Measurements from ENCODE around the gene GABRQ.

GABRQ gene

DNA sequence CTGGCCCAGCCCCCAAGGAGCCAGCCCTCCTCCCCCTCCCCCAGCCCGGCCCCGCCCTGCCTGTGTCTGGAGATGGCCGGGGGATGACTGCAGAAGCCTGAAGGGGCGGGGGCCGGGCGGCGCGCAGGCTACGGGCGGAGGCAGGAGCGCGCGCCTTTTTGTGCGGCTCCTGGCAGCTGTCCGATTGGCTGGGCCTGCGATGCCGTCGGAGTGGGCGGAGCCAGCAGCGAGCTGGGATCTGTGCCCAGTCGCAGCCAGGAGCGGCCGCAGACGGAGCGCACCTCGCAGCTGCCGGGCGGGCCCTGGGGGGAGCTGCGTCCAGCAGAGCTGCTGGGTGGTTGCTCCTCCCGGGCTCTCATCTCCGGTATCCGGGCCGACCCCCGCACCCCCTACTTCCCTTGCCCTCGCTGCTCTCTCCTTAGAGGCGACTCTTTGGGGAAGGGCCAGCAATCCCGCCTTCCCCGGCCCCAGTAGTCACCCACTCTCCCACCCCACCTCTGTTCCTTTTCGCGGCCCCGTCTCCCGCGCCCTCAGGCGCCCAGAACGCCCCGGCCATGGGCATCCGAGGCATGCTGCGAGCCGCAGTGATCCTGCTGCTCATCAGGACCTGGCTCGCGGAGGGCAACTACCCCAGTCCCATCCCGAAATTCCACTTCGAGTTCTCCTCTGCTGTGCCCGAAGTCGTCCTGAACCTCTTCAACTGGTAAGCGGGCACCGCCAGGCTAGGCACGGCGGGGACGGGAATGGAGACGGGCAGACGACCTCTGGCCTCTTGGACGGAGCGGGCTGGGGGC lies at the start of gene GABRQ:
Gene GABRQ, plus strand, starts transcription at position 247 of the 794 bp plus-strand sequence. Its CDS starts 308 bp downstream, at position 555.
- DNase-seq, result peak; percentile 65

DNA sequence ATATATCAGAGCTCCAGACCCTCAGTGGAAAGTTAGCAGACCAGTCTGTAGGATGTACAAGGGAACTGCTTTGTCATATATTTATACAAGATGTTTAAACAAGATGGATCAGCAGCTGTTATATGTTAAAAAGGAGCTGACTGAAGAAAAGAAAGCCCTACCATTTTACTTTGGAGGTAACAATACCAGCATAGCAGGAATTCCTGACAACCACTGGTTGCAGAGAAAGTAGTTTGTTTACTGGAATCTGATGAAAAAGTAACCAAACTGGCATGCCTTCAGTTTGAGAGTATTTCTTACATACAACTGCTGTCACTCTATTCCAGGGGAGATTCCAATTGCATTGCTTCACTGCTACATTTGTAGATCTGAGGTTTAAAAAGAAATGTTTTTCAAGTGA lies 49.5 kb upstream of the GABRQ start:
- no peak for DNase-seq

DNA sequence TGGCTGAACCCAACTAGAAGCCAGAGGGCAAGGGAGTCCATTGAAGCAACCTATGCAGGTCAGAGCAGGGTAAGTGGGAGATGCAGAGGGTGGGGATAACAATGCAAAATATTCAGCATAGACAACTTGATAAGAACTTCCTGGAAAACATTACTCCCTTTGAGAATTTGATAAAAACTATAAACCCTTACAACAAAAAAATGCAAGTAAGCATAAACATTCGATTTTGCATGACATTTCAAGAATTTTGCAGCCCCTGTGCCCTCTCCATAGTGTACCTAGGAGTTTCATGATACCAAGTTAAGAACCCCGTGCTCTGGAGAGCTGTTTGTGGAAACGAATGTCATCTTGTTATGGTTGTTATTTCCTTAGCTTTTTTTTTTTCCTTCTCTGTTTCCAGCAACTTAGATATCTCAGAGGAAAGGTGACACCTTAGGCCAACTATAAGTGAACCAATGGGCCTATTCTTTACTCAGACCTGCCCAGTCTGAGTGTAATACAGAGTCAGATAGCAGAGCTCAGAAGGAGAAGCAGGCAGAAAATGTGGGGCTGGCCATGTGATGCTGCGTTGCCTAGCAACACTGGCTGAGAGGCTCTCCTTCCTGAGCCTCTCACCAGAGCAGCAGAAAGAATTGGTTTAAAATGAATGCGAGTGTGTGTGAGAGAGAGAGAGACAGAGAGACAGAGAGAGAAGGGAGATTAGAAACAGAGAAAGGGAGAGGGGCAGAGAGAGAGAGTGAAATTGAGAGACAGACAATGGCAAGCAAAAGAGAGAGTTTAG lies 36.7 kb upstream of the GABRQ start:
- DNase-seq, result no peak

DNA sequence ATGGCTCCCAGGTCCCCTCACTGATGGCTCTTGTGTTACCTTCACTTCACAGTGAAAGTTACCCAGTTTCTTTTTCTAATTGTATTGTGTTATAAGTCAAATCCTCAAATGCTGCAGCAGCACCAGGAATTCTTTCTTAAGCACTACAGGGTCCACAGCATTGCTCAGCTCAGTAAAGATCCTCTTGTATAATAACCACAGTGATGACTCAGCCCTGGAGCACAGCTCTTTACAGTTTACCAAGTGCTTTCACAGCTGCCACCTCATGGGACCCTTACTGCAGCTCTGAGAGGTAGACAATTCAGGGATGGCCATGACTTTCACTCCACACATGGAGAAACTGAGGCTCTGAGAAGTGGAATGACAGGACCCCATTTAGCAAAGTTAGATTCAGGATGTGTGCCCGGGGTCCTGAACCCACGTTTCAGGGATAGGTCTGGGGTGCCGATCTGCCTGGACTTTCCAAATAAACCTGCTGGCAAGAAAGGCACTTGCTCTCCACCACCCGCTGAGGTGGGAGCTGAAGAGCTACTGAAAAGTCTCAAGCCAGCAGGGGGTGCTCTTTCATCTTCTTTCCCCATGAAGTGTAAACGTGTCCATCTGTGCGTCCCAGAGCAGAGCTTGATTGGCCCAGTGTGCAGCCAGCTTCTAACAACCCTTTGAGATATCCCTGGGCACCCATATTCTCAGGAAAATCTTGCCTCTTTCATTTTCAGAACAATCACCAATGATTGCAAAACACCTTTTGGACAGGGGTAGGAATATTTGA lies 35.7 kb upstream of the GABRQ start:
- DNase-seq, result no peak

DNA sequence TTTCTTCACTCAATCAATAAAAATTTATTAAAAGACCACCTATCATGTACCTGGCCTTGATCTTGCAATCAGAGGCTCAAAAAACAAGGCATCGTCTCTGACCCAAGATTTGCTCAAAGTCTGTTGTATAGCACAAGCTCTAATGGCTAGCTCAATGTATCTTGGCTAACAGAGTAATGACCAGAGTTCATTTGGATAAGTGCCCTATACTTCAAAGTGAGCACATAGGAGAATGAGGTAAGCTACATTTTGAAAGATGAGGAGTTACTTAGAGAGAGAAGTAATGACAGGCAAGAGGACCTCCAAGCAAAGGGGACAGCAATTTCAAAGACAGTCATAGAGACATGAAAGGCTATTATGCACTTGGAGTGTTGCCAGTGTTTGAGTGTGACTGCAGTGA lies 22.9 kb upstream of the GABRQ start:
- DNase-seq, result no peak

DNA sequence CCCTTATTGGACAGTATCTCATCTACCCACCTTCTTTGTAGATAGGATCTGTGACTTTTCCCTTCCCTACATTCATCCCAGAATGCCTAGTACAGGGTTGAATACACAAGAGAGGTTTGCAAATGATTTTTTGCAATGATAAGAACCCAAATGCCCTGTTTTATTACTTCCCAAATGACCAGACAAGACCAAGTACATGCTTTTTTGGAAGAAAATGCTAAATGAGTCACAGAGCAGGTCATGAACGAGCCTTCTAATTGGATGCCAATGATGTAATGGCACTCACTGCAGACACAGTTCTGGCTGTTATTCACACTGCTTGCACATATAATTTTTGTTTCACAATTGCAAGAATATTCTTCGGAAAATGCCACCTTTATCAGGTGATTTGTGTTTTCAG lies 17.8 kb upstream of the GABRQ start:
- DNase-seq, result no peak

DNA sequence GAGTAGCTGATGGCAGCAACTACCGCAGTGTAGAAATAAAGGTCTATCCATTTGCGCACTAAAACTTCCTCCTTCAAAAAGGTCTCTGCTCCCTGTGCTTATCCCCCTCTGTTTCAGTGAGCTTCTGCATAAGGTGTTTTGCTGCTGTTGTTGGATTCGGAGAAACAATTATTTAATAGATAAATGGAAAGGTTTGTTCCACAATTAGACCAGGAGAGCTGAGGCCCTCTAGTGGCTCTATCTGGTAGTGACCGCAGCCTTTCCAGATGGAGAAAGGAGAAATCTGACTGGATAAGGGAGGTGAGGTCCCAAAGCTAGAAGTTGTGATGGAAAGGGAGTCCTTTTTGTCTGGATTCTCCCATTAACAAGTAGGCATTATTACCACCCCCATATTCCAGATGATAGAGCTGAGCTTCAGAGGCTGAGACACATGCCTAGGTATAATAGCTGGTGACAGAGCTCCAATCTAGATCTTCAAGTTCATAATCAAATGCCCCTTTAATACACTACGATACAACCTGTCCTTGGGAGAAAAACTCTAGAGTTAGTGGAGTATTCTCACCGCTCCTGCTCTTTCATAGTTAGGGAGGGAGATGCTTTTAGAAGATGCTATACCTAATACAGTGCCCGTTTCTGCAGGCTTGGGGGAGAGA lies 5.1 kb upstream of the GABRQ start:
- DNase-seq, result no peak

DNA sequence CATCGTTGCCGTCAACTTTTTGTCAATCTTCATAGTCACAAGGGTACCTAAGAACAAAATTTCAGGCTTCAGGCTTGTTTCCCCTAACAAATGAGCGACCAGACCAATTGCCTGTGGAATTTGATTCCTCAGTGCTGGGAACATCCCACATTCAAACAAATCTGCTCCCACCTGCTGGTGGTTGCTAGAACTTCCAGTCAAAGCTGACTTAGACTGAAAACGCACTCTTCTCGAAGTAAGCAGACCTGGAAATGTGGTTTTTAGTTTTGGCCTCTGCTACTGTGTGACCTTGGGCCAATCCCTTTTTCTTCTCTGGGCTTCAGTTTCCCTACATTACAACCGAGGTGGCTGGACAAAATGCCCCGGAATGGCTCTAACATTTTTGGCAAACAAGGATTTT lies 1.8 kb upstream of the GABRQ start:
- DNase-seq, result no peak

DNA sequence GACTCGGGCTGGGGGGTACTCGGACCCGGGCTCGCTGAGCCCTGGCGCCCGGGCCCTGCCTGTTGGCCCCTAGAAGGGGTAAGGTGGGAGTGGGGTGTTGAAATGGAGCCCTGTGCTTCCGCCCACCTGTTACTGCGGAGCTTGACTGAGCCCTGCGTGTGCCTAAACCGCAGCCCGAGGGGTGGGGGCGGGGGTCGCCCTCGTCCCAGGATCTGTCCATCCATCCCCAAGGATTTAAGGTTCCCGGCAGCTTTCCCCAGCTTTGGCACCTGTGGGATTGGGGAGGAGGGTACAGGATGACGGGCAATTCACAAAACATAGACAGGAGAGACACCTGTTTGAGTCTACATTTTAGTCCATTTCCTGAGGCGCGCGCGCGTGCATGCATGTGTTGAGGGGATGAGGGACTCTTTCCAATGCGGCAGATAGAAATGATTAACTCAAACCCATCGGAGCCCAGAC lies 779 bp downstream of the GABRQ start:
- DNase-seq, result no peak

DNA sequence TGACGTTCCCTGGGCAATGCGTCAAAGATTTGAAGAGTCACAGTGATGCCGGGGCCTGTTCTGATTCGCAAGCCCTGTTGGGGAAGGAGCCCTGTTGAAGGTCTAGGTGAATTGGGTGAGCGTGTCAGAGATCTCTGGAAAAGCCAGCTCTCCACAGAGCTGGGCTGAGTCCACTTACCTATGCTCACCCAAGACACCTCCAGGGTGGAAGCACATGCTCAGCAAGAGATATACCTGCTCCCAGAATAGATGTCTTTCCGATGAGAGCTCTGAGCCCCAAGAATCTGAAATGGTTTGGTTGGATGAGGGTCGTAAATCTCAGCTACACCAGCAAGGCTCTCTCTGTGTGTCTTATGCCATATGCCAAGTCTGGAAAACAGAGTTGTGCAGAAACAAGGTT lies 1.7 kb downstream of the GABRQ start:
- DNase-seq, result no peak

DNA sequence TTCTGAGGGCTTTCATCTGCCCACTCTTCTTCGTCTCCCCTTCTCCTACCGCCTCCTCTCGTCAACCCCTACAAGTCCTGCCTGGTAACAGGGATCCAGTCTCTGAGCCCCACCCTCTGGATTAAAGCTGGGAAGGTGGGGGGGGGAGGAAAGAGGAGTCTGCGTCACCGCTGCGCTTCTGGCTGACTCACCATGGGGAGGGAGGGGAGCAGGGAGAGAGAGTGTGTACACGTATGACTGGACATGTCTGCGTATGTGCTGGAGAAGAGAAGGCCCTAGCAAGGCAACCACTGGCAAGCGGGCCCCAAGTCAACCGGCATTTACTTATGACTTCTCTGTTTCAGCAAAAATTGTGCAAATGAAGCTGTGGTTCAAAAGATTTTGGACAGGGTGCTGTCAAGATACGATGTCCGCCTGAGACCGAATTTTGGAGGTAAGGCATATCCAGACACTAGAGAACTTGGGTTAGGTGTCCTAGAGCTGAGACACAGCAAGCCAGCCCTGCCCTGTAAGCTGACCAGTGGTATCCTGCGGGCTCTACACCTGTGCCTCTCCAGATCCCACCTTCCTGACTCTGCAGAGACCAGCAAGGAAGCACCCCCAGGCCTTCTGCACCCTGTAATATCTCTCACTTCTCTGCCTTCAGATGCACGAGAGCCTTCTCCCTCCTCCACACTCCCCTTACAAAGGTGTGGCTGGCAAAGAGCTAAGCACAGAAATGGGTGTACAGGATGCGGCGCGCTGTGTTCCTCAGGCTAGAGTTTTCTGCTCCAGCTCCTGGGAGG lies 2.5 kb downstream of the GABRQ start:
- no peak for DNase-seq

DNA sequence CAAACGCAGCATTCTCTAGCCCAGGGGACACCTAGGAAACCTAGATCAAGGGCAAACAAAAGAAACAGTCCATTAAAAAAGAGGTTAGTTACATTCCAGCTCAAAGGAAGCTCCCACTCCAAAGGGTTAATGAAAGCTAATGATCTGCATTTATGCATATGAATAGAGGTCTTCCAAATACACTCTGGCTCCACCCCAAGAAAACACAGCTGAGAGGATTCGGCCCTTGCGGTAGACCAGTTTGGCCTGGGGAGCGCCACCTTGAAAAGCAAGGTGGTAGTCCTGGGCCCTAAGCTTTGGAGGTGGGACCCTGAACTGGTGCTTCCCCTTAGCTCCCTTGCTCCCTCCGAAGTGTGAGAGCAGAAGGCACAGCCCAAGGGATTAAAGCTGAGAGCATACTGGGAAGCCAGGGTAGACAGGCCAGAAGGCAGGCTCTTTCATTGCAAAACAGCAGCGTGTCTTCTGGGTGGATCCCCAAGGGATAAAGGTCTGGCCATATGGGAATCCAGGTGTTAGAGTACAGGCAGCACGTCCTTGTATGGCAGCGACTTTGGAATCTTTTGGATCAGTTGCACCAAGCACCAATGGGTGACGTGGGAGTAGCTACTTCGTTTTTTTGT lies 3.7 kb downstream of the GABRQ start:
- DNase-seq, result no peak

DNA sequence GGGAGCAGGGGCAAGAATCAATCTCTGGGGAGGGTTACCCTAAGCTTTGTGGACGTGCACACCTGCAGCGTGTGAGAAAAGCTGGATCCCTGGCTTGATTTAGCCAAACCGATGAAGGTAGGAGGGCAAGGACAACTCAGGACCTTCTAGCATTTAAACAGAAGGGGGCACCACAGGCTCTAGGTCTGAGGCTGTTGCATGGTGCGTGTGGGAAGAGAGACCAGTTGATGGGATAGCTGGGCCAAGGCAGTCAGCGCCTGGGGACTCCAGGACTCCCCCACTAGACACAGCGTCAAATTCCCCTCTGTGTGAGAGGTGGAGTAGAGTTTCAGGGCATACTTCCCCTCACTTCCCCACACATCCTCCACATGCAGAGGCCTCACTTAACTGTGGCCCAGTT lies 4.3 kb downstream of the GABRQ start:
- DNase-seq, result no peak

DNA sequence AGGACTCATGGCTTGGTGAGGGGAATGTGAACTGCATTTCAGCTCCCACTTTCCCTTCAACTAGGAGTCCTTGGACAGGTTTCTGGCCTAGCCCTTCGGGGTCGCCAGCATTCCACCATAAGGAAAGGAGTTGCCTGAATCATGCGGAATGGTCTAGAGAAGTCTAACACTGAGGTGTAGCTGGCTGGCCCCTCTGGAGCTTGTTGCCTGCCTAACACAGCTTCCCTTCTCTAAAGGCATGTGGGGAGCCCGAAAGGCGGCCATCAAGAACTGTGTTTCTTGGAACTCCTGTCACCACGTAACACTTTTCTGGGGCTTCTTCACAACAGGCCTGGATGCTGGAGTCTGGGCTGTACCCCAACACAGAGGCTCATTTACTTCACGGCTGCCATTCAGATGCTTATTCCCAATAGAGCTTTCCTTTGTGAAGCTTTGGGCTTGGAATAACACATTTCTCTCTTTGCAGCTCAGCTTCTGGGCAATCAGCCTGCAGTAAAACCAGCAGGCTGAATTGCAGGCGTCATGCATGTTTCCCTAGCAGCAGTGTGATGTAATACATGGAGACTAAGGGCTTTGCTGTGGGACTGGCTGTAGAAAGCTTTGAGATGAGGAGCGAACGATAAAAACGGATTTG lies 5.4 kb downstream of the GABRQ start:
- no peak for DNase-seq

DNA sequence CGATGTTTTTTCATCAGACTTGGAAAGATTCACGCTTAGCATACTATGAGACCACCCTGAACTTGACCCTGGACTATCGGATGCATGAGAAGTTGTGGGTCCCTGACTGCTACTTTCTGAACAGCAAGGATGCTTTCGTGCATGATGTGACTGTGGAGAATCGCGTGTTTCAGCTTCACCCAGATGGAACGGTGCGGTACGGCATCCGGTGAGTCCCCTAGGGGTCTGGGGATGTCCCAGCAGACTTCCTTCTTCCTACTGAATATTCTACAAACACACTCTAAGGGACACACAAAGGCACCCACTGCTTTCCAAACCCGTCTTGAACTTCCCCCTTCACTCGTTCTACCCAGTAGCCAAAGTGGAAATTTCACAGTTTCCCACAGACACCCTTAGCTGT lies 9.3 kb downstream of the GABRQ start:
- no peak for DNase-seq

DNA sequence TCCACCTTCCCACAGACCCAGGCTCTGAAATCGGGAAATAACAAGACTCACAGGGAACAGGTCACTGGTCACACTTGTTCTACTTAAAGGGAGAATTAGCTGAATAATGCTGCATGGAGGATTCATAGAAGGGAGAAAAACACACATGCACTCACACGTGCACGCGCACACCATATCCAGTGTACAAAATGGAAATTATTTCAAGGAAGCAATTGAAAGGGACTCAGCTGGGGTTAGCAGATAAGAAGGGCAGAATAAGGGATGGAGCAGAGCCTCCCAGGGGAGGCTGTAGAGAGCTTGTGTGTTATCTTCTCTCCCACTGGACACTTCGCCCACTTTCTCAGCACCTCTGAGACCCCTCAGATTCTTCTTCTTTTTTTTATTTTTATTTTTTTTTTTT lies 10.3 kb downstream of the GABRQ start:
- DNase-seq, result no peak

DNA sequence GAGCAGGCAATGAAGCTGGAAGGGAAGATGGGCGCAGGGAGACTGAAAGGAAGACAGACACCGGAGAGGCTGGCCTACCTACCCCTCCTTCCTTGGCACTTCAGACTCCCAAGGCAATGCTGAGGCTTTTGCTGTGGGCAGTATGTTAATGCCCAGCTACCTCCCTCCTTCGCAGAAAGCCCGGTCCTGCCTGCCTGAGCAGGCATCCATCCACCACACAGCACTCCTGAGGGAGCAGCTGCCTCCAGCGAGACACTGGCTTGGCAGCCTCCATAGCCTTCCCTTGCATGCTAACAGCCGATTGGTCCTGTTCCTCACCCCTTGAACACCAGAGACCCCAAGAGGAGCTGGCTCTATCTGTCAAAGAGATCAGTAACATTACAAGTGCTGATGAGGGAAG lies 14.4 kb downstream of the GABRQ start:
- DNase-seq, result no peak

DNA sequence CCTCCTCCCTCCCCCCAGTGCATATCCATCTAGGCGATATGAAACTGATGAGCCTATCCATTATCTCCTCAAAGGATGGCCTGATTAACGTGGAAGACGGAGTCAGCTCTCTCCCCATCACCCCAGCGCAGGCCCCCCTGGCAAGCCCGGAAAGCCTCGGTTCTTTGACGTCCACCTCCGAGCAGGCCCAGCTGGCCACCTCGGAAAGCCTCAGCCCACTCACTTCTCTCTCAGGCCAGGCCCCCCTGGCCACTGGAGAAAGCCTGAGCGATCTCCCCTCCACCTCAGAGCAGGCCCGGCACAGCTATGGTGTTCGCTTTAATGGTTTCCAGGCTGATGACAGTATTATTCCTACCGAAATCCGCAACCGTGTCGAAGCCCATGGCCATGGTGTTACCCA lies 14.8 kb downstream of the GABRQ start:
- DNase-seq, result no peak

DNA sequence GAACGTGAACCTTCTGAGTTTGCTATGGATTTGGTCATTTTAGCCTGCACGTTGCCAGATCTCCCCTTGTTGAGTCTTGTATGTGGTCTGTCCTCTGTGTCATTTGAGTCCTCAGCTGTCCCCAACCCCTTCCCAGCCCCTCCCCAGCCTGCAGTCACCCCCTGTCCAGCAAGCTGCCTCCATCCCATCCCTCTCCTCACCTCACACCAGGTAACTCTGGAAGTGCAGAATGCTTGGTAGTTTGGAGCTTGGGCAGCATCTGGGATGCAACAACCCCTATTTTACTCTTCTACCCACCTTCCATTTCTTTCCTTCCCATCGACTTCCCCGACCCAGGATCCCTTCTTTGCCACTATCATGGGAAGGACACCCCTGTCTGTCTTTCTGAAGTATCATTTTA lies 18.4 kb downstream of the GABRQ start:
- no peak for DNase-seq

DNA sequence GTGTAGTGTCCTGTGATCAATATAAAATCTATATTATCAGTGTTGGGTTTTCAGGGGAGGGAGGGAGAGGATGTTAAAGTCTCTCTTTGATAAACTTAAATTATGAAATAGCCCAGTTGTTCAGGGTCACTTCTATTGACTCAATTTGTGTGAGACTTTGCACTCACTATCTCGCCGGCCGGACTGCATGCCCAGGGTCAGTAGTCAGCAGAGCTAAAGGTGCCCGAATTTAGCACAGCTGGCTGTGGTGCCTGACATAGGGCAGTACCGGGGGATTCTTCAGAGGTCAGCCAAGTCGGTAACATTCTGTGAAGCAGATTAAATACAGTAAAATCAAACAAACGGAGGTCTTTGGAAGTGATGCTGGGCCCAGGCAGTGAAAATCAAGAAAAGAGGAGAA lies 19.2 kb downstream of the GABRQ start:
- no peak for DNase-seq

DNA sequence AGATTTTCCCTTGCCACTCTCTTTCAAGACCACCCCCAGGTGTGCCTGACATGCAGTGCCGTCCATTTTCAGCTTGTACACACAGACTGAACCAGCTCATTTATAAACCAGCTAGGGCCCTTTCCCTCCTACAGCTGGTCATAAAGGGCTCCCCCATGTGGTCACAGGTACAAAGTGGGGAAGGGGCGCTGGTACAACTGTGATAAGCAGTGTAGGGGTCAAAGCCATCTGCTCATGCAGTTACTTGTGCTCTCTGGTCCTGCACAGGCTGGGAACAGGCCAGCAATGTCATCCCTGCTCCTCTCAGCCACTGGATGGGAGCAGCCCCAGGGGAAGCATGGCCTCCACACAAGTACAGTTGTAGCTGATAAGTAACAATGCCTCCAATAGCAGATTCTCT lies 20.6 kb downstream of the GABRQ start:
- no peak for DNase-seq
